ENCODE results near the gene IL20RB. TPM values are rescaled to one million over a fixed set of nuclear protein-coding genes. Genes with fewer than 3 reads are reported as not detected.

IL20RB gene
- total RNA-seq, 1 experiment from 2014 or later = 4.2 TPM

DNA sequence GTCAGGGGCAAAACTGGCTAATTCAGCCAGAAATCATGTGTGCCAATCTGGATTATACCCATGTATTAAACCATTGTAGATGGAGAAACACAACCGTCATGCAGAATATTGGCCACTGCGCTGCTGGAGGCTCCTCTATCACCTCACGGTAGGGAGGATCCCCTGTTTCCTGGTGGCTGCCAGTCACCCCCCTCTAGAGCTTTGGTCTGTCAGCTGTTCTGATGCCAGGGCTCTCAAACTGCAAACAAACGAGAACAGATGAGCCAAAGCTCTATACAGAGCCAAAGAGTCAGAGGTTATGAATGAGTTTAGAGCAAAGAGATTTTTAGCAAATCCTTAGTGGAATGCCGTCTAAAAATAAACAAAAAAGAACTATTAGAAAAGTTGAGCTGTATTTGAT, 62.5 kb downstream of the IL20RB start:
- Histone ChIP-seq H3K27ac (ENCODE audit: low read depth, low read length, poor library complexity, severe bottlenecking) (no peak overlapping the region), H3K36me3 (ENCODE audit: insufficient read depth, low read length, poor library complexity, severe bottlenecking) (no peaks in the 10 kb centered on the region), H3K4me1 (ENCODE audit: insufficient read depth, low read length, poor library complexity, severe bottlenecking) (no peaks in the 10 kb centered on the region), H3K27me3 (replicated peaks; ENCODE audit: insufficient read depth, low read depth, low read length, poor library complexity) (no peaks in the 10 kb centered on the region), H3K4me3 (ENCODE audit: low read depth, low read length, poor library complexity, severe bottlenecking) (no peak overlapping the region), H3K9me3 (ENCODE audit: low read depth, low read length, poor library complexity, severe bottlenecking) (no peaks in the 10 kb centered on the region)
- ChIA-PET CTCF (interaction anchor here (0.9 kb wide), 1 partner anchor 268 kb away, joined by 5 read pairs; the partner anchor contains the start of gene STAG1), POLR2A (ENCODE audit: low non-redundant PET) (no interaction called here)
- TF ChIP-seq, protein P1, sequence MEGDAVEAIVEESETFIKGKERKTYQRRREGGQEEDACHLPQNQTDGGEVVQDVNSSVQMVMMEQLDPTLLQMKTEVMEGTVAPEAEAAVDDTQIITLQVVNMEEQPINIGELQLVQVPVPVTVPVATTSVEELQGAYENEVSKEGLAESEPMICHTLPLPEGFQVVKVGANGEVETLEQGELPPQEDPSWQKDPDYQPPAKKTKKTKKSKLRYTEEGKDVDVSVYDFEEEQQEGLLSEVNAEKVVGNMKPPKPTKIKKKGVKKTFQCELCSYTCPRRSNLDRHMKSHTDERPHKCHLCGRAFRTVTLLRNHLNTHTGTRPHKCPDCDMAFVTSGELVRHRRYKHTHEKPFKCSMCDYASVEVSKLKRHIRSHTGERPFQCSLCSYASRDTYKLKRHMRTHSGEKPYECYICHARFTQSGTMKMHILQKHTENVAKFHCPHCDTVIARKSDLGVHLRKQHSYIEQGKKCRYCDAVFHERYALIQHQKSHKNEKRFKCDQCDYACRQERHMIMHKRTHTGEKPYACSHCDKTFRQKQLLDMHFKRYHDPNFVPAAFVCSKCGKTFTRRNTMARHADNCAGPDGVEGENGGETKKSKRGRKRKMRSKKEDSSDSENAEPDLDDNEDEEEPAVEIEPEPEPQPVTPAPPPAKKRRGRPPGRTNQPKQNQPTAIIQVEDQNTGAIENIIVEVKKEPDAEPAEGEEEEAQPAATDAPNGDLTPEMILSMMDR (conservative IDR thresholded peaks at IDR 0.05; ENCODE audit: low read depth, low read length) = no peak
- no peak for TF ChIP-seq EZH2 (IDR thresholded peaks at IDR 0.05; ENCODE audit: borderline replicate concordance, low read depth, low read length, poor library complexity, severe bottlenecking)
- no TSS peak for BruUV-seq (replicated peaks)
- no peak for DNase-seq (ENCODE audit: low spot score)
- intact Hi-C loops (cut with micrococcal nuclease; ENCODE audit: unreplicated experiment) = no loop called here

GRCh38 chr3:137020888-137021287, 63.1 kb downstream of the IL20RB start:
- no peak for DNase-seq (ENCODE audit: low spot score)
- POLR2A ChIA-PET (ENCODE audit: low non-redundant PET) = no interaction called here
- H3K4me3 ChIP-seq (ENCODE audit: low read depth, low read length, poor library complexity, severe bottlenecking) = no peak overlapping the region

GRCh38 chr3:137024348-137024747, 66.6 kb downstream of the IL20RB start:
- Histone ChIP-seq H3K4me3 (ENCODE audit: low read depth, low read length, poor library complexity, severe bottlenecking) (no peak overlapping the region), H3K27ac (ENCODE audit: low read depth, low read length, poor library complexity, severe bottlenecking) (no peak overlapping the region), H3K9me3 (ENCODE audit: low read depth, low read length, poor library complexity, severe bottlenecking) (no peaks in the 10 kb centered on the region), H3K36me3 (ENCODE audit: insufficient read depth, low read length, poor library complexity, severe bottlenecking) (no peaks in the 10 kb centered on the region), H3K4me1 (ENCODE audit: insufficient read depth, low read length, poor library complexity, severe bottlenecking) (no peaks in the 10 kb centered on the region), H3K27me3 (replicated peaks; ENCODE audit: insufficient read depth, low read depth, low read length, poor library complexity) (no peaks in the 10 kb centered on the region)
- CTCF ChIA-PET = no interaction called here
- POLR2A ChIA-PET (ENCODE audit: low non-redundant PET) = no interaction called here
- TF ChIP-seq, protein P1 (conservative IDR thresholded peaks at IDR 0.05; ENCODE audit: low read depth, low read length) = no peak
- TF ChIP-seq EZH2 (IDR thresholded peaks at IDR 0.05; ENCODE audit: borderline replicate concordance, low read depth, low read length, poor library complexity, severe bottlenecking) = no peak
- intact Hi-C loops (cut with micrococcal nuclease; ENCODE audit: unreplicated experiment) = no loop called here
- no TSS peak for BruUV-seq (replicated peaks)
- DNase-seq (ENCODE audit: low spot score) = no peak

More at GRCh38 chr3:137020888-137021287, 63.1 kb downstream of the IL20RB start:
- intact Hi-C loops (cut with micrococcal nuclease; ENCODE audit: unreplicated experiment) = no loop called here
- Histone ChIP-seq H3K4me1 (ENCODE audit: insufficient read depth, low read length, poor library complexity, severe bottlenecking) (no peaks in the 10 kb centered on the region), H3K27ac (ENCODE audit: low read depth, low read length, poor library complexity, severe bottlenecking) (no peak overlapping the region), H3K36me3 (ENCODE audit: insufficient read depth, low read length, poor library complexity, severe bottlenecking) (no peaks in the 10 kb centered on the region), H3K9me3 (ENCODE audit: low read depth, low read length, poor library complexity, severe bottlenecking) (no peaks in the 10 kb centered on the region), H3K27me3 (replicated peaks; ENCODE audit: insufficient read depth, low read depth, low read length, poor library complexity) (no peaks in the 10 kb centered on the region)
- no peak for TF ChIP-seq EZH2 (IDR thresholded peaks at IDR 0.05; ENCODE audit: borderline replicate concordance, low read depth, low read length, poor library complexity, severe bottlenecking)
- TF ChIP-seq, protein P1 (conservative IDR thresholded peaks at IDR 0.05; ENCODE audit: low read depth, low read length) = no peak
- no TSS peak for BruUV-seq (replicated peaks)
- CTCF ChIA-PET = interaction anchor here (0.9 kb wide), 1 partner anchor 268 kb away, joined by 5 read pairs; the partner anchor contains the start of gene STAG1

Data from A673 (cell line).